HG03354 (cell line): Measurements from ENCODE around the gene EXOC4.

Source experiments
- ATAC-seq: cut with Tn5 transposase; IDR thresholded peaks from one replicate; pipeline ENCODE4 v1.9.1; 2021; ENCODE audit warnings: mild to moderate bottlenecking; ENCODE audit not compliant: unreplicated experiment, poor library complexity, severe bottlenecking

EXOC4 gene

GRCh38 chr7:133401225-133401624 lies 148.3 kb downstream of the EXOC4 start:
- no peak for ATAC-seq

- ATAC-seq = no peak
Observed at GRCh38 chr7:133408212-133408611, 155.3 kb downstream of the EXOC4 start.

- no peak for ATAC-seq
Observed at GRCh38 chr7:133409421-133409820, 156.5 kb downstream of the EXOC4 start.

GRCh38 chr7:133409966-133410365 lies 157.1 kb downstream of the EXOC4 start:
- no peak for ATAC-seq

- ATAC-seq = no peak
Observed at GRCh38 chr7:133411395-133411794, 158.5 kb downstream of the EXOC4 start.

- ATAC-seq = no peak
Observed at GRCh38 chr7:133412942-133413341, 160.1 kb downstream of the EXOC4 start.

- no peak for ATAC-seq
Observed at GRCh38 chr7:133419041-133419440, 166.2 kb downstream of the EXOC4 start.

GRCh38 chr7:133423618-133424017 lies 170.7 kb downstream of the EXOC4 start:
- ATAC-seq = no peak

GRCh38 chr7:133428326-133428725 lies 175.4 kb downstream of the EXOC4 start:
- no peak for ATAC-seq

GRCh38 chr7:133428876-133429275 lies 176.0 kb downstream of the EXOC4 start:
- no peak for ATAC-seq

GRCh38 chr7:133429371-133429770 lies 176.5 kb downstream of the EXOC4 start:
- no peak for ATAC-seq

- ATAC-seq = no peak
Observed at GRCh38 chr7:133431134-133431724, 178.4 kb downstream of the EXOC4 start.

GRCh38 chr7:133433165-133433812 lies 180.4 kb downstream of the EXOC4 start:
- no peak for ATAC-seq

- no peak for ATAC-seq
Observed at GRCh38 chr7:133434246-133434865, 181.5 kb downstream of the EXOC4 start.

GRCh38 chr7:133436014-133436428 lies 183.1 kb downstream of the EXOC4 start:
- no peak for ATAC-seq

- no peak for ATAC-seq
Observed at GRCh38 chr7:133437544-133437943, 184.7 kb downstream of the EXOC4 start.

- ATAC-seq = no peak
Observed at GRCh38 chr7:133442818-133443217, 189.9 kb downstream of the EXOC4 start.

- no peak for ATAC-seq
Observed at GRCh38 chr7:133445617-133446016, 192.7 kb downstream of the EXOC4 start.

- no peak for ATAC-seq
Observed at GRCh38 chr7:133448012-133448411, 195.1 kb downstream of the EXOC4 start.

GRCh38 chr7:133452577-133452976 lies 199.7 kb downstream of the EXOC4 start:
- ATAC-seq = no peak

- no peak for ATAC-seq
Observed at GRCh38 chr7:133458688-133459087, 205.8 kb downstream of the EXOC4 start.
